CD4-positive, alpha-beta T cell (primary cell): ENCODE results near the gene RAB6A. TPM values are rescaled to one million over a fixed set of nuclear protein-coding genes. Genes with fewer than 3 reads are reported as not detected.

Experiments
- ATAC-seq: fragments of 200-7000 bp; cut with Tn5 transposase; one replicate; pipeline ENCODE4 v1.10.0; 2022; ENCODE audit warnings: mild to moderate bottlenecking; ENCODE audit not compliant: poor library complexity
- CTCF ChIA-PET: fragments of 350-600 bp; sonication (Branson Sonifier 250); formaldehyde crosslinking; loops from one replicate; lab custom pipeline; 2021; ENCODE audit warnings: antibody characterized with exemption, inconsistent platforms; lab: Charles Lee
- POLR2A ChIA-PET: fragments of 350-600 bp; sonication (Branson Sonifier 250); formaldehyde crosslinking; loops from one replicate; lab custom pipeline; 2021; ENCODE audit warnings: antibody characterized with exemption, inconsistent platforms; lab: Charles Lee
- DNase-seq, 14 experiments: peaks; one replicate each; pipeline ENCODE4 v3.0.0-alpha.2; 2013 to 2020; ENCODE audit warnings: mixed read lengths in 2 of 14
- H3K27ac ChIP-seq, 2 donors: one replicate each; pipeline versions ENCODE4 v1.5.1 to v1.7.0; 2013; ENCODE audit warnings: low read length in 2 of 2, low read depth in 1 of 2, mild to moderate bottlenecking in 1 of 2
- H3K27me3 ChIP-seq, 2 experiments: 1 replicate in 1 of 2; 2 replicates in 1 of 2; pipeline versions ENCODE4 v1.6.1 to v1.7.0; 2013; ENCODE audit warnings: low read length in 2 of 2, control low read depth in 1 of 2, mild to moderate bottlenecking in 1 of 2, moderate library complexity in 1 of 2; ENCODE audit not compliant: insufficient read depth in 2 of 2, control insufficient read depth in 1 of 2
- H3K36me3 ChIP-seq: one replicate; pipeline ENCODE4 v1.6.1; 2013; ENCODE audit warnings: low read length, control low read depth; ENCODE audit not compliant: insufficient read depth
- H3K4me1 ChIP-seq: one replicate; pipeline ENCODE4 v1.6.1; 2013; ENCODE audit warnings: low read length, control low read depth; ENCODE audit not compliant: insufficient read depth
- H3K4me3 ChIP-seq: one replicate; pipeline ENCODE4 v1.5.1; 2013; ENCODE audit warnings: mild to moderate bottlenecking, low read length, moderate library complexity
- H3K9me3 ChIP-seq, 2 experiments: 1 replicate in 1 of 2; 2 replicates in 1 of 2; pipeline versions ENCODE4 v1.6.1 to v1.7.0; 2013; ENCODE audit warnings: low read length in 2 of 2, mild to moderate bottlenecking in 2 of 2, control low read depth in 1 of 2, moderate library complexity in 1 of 2; ENCODE audit not compliant: control insufficient read depth in 1 of 2, insufficient read depth in 1 of 2
- H3K27ac Mint-ChIP-seq: one replicate; pipeline ENCODE4 v1.8.0; 2020; ENCODE audit warnings: mixed read lengths
- H3K27me3 Mint-ChIP-seq: one replicate; pipeline ENCODE4 v1.8.0; 2021; ENCODE audit warnings: mixed read lengths
- H3K36me3 Mint-ChIP-seq: one replicate; pipeline ENCODE4 v1.8.0; 2021; ENCODE audit warnings: low read depth, mixed read lengths
- H3K4me1 Mint-ChIP-seq: one replicate; pipeline ENCODE4 v1.8.0; 2021; ENCODE audit warnings: low read depth, mixed read lengths
- H3K4me3 Mint-ChIP-seq: one replicate; pipeline ENCODE4 v1.8.0; 2020; ENCODE audit warnings: mild to moderate bottlenecking, mixed read lengths
- H3K9me3 Mint-ChIP-seq: one replicate; pipeline ENCODE4 v1.8.0; 2020; ENCODE audit warnings: mixed read lengths
- CTCF ChIP-seq: fragments of 200-600 bp; IDR thresholded peaks from one replicate; pipeline ENCODE4 v1.8.0; 2022; ENCODE audit warnings: antibody characterized with exemption, mild to moderate bottlenecking
- intact Hi-C, 2 experiments: fragments of 100-400 bp; cut with DNase I in 1 of 2; cut with micrococcal nuclease in 1 of 2; formaldehyde crosslinking; loops; one replicate each; pipeline versions ENCODE4 v1.15.1 to v1.9.0; 2023 to 2025; cut with DNase I, micrococcal nuclease
- total RNA-seq, 174 experiments: library from RNA in 2 of 174; stranded (reverse) in 2 of 174; gene quantifications; one replicate each; pipeline ENCODE4 v1.2.3 and lab custom pipeline; 2021 to 2026

Gene RAB6A
- total RNA-seq, 2 experiments from 2014 or later = 42.6 to 49.3 TPM

- Mint-ChIP-seq H3K4me3 (no peak overlapping the region), H3K27ac (no peak overlapping the region), H3K36me3 (no peaks in the 10 kb centered on the region), H3K9me3 (no peaks in the 10 kb centered on the region), H3K4me1 (no peaks in the 10 kb centered on the region), H3K27me3 (peaks cover 11% of the 10 kb centered on the region)
- intact Hi-C loops = loop anchor here in 1 of 2 experiments (10.0 kb wide), 1 partner anchor 728 kb away; the partner anchor contains the start of gene LIPT2
- no peak for ATAC-seq
- no peaks in the 10 kb centered on the region for H3K27me3 ChIP-seq
- peaks cover under 1% of the 10 kb centered on the region for H3K4me1 ChIP-seq
- no peaks in the 10 kb centered on the region for H3K9me3 ChIP-seq
- H3K27ac ChIP-seq = no peak overlapping the region
- no peak for DNase-seq
- no peak overlapping the region for H3K4me3 ChIP-seq
- CTCF ChIA-PET = no interaction called here
- POLR2A ChIA-PET = interaction anchor here (1.3 kb wide), 1 partner anchor 12 kb away, joined by 5 read pairs; no protein-coding TSS in a partner anchor
- no peak for TF ChIP-seq CTCF
- H3K36me3 ChIP-seq = no peaks in the 10 kb centered on the region
Measured at GRCh38 chr11:73766763-73767162, 5.9 kb upstream of the RAB6A start.

- H3K36me3 ChIP-seq = no peaks in the 10 kb centered on the region
- peak overlapping the region; percentile 48 for H3K27ac Mint-ChIP-seq
Measured at GRCh38 chr11:73762732-73763131, 1.9 kb upstream of the RAB6A start.

GRCh38 chr11:73761403-73761945 lies 600 bp upstream of the RAB6A start:
- ChIA-PET CTCF (interaction anchor here (0.6 to 4.1 kb wide), 9 partner anchors 9 to 619 kb away, joined by 3 to 35 read pairs (median 4); partner anchors contain the start of genes FCHSD2 and MRPL48), POLR2A (interaction anchor here (0.5 to 3.9 kb wide), 23 partner anchors 9 to 1721 kb away, joined by 3 to 236 read pairs (median 4); partner anchors contain the start of genes COA4, FAM168A, FCHSD2 and LIPT2)
- peaks cover 5% of the 10 kb centered on the region for H3K27me3 Mint-ChIP-seq
- peaks cover 13% of the 10 kb centered on the region for H3K36me3 Mint-ChIP-seq
- peak; percentile 4 for ATAC-seq
- intact Hi-C loops = loop anchor here (1.0 to 10.0 kb wide), 7 partner anchors 18 to 733 kb away; partner anchors contain the start of genes COA4 (in 2 of the 2), PAAF1 (in 2 of the 2), C2CD3 (in 1 of the 2) and FAM168A (in 1 of the 2)
- DNase-seq = no peak
- no peaks in the 10 kb centered on the region for H3K27me3 ChIP-seq
- TF ChIP-seq CTCF = no peak
- no peaks in the 10 kb centered on the region for H3K9me3 Mint-ChIP-seq
- H3K4me3 Mint-ChIP-seq = peak overlapping the region; percentile 84
- H3K4me3 ChIP-seq = peak overlapping the region; percentile 93
- H3K27ac Mint-ChIP-seq = peak overlapping the region; percentile 79
- H3K27ac ChIP-seq = peak overlapping the region; percentile 73 to 84
- H3K4me1 Mint-ChIP-seq = peaks cover 34% of the 10 kb centered on the region
- no peaks in the 10 kb centered on the region for H3K36me3 ChIP-seq
- H3K9me3 ChIP-seq = no peaks in the 10 kb centered on the region
- H3K4me1 ChIP-seq = peaks cover 13% of the 10 kb centered on the region

More at GRCh38 chr11:73762732-73763131, 1.9 kb upstream of the RAB6A start:
- Mint-ChIP-seq H3K4me3 (peak overlapping the region; percentile 15), H3K27me3 (peaks cover 11% of the 10 kb centered on the region), H3K9me3 (no peaks in the 10 kb centered on the region), H3K4me1 (peaks cover 27% of the 10 kb centered on the region), H3K36me3 (peaks cover 10% of the 10 kb centered on the region)
- no peaks in the 10 kb centered on the region for H3K9me3 ChIP-seq
- no peak for TF ChIP-seq CTCF
- H3K4me3 ChIP-seq = no peak overlapping the region
- peaks cover 13% of the 10 kb centered on the region for H3K4me1 ChIP-seq
- no peak for DNase-seq
- ChIA-PET CTCF (interaction anchor here (4.1 kb wide), 1 partner anchor 17 kb away, joined by 35 read pairs; no protein-coding TSS in a partner anchor), POLR2A (interaction anchor here (0.6 to 3.9 kb wide), 2 partner anchors 17 to 1448 kb away, joined by 3 to 236 read pairs; no protein-coding TSS in a partner anchor)
- intact Hi-C loops = loop anchor here in 1 of 2 experiments (5.0 to 10.0 kb wide), 3 partner anchors 410 to 732 kb away; partner anchors contain the start of genes C2CD3, FCHSD2, LIPT2 and PPME1
- no peak for ATAC-seq
- no peaks in the 10 kb centered on the region for H3K27me3 ChIP-seq
- H3K27ac ChIP-seq = no peak overlapping the region
